SU-DHL-6 (cell line): ENCODE data around the gene ARHGAP30.

Source experiments
- EZH2phosphoT487 ChIP-seq: fragments of 200-600 bp; sonication (generic), shearing (Covaris generic); conservative IDR thresholded peaks from 2 replicates; pipeline ENCODE4 v1.6.1; 2018; ENCODE audit warnings: mild to moderate bottlenecking, antibody characterized with exemption, low read length, moderate library complexity, mixed read lengths
- TF ChIP-seq, protein P1 (sequence below): fragments of 200-600 bp; sonication (generic); IDR thresholded peaks from one replicate; pipeline ENCODE4 v1.5.1; 2017; ENCODE audit warnings: antibody characterized with exemption, mild to moderate bottlenecking, low read length, moderate library complexity; ENCODE audit not compliant: insufficient read depth, poor library complexity, severe bottlenecking

DNA sequence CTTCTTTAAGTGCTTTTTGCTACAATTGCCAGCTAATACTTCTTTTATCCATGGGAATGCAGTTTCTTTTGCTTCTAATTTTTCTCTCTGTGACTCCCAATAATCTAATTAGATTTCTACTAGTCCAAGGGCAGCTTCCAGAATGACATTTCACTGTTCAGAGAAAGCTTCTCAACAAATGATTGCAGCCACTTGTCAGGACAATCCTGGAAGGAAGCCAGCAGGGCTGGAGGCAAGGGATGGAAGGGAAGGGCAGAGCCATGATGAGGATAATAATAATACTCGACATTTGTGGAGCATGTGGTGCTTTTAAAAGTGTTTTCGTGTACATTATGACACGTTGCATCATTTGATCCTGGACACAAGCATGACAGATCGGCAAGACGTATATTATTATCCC, 68.2 kb downstream of the ARHGAP30 start:
- TF ChIP-seq, protein P1, sequence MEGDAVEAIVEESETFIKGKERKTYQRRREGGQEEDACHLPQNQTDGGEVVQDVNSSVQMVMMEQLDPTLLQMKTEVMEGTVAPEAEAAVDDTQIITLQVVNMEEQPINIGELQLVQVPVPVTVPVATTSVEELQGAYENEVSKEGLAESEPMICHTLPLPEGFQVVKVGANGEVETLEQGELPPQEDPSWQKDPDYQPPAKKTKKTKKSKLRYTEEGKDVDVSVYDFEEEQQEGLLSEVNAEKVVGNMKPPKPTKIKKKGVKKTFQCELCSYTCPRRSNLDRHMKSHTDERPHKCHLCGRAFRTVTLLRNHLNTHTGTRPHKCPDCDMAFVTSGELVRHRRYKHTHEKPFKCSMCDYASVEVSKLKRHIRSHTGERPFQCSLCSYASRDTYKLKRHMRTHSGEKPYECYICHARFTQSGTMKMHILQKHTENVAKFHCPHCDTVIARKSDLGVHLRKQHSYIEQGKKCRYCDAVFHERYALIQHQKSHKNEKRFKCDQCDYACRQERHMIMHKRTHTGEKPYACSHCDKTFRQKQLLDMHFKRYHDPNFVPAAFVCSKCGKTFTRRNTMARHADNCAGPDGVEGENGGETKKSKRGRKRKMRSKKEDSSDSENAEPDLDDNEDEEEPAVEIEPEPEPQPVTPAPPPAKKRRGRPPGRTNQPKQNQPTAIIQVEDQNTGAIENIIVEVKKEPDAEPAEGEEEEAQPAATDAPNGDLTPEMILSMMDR: no peak
- no peak for TF ChIP-seq EZH2phosphoT487
